GM12878 (cell line): ENCODE results near the gene RPL37A. TPM values are rescaled to one million over a fixed set of nuclear protein-coding genes. Genes with fewer than 3 reads are reported as not detected.

Experiments used
- ATAC-seq: fragments of 200-7000 bp; cut with Tn5 transposase; 3 replicates; pipeline ENCODE4 v1.9.1; 2020; ENCODE audit warnings: mild to moderate bottlenecking, moderate library complexity
- BruUV-seq: library from RNA; stranded (reverse); fragments of 400-500 nt; replicated peaks from 2 replicates; lab custom pipeline; 2021; lab: Mats Ljungman, UMichigan
- CTCF ChIA-PET: fragments of 300-600 bp; sonication (Branson Sonifier 250); formaldehyde crosslinking; extraction: SDS; loops from one replicate; lab custom pipeline; 2021; ENCODE audit warnings: inconsistent platforms; lab: Yijun Ruan, JAX
- POLR2A ChIA-PET: fragments of 350-600 bp; formaldehyde crosslinking; extraction: SDS; loops from one replicate; lab custom pipeline; 2021; ENCODE audit warnings: inconsistent platforms; lab: Charles Lee
- RAD21 ChIA-PET: fragments of 300-600 bp; sonication (Branson Sonifier 250); formaldehyde crosslinking; loops from one replicate; lab custom pipeline; 2023; ENCODE audit warnings: antibody characterized with exemption; ENCODE audit not compliant: unreplicated experiment; lab: Charles Lee
- SMC1A ChIA-PET: fragments of 300-600 bp; sonication (Branson Sonifier 250); formaldehyde crosslinking; loops from one replicate; lab custom pipeline; 2023; ENCODE audit not compliant: unreplicated experiment, uncharacterized antibody; lab: Charles Lee
- DNase-seq: peaks from one replicate; pipeline ENCODE4 v3.0.0-alpha.2; 2011; ENCODE audit warnings: low read depth, low spot score
- FAIRE-seq: peaks from 3 replicates; lab custom pipeline; 2011; peaks lifted over from hg19 to GRCh38; lab: Jason Lieb, UNC
- H2AFZ ChIP-seq: 2 replicates; pipeline ENCODE4 v1.6.0; 2011; ENCODE audit warnings: low read depth, low read length, control low read depth; ENCODE audit not compliant: control insufficient read depth
- H3K27ac ChIP-seq: 2 replicates; pipeline ENCODE4 v1.5.1; 2011; ENCODE audit warnings: control low read depth; ENCODE audit not compliant: control insufficient read depth, insufficient read depth
- H3K27me3 ChIP-seq, 2 experiments: replicated peaks in 1 of 2; 2 replicates each; pipeline versions ENCODE4 v1.6.0 to v1.6.1; 2011; ENCODE audit warnings: low read length in 1 of 2; ENCODE audit not compliant: control insufficient read depth in 2 of 2, insufficient read depth in 2 of 2
- H3K36me3 ChIP-seq, 2 experiments: 2 replicates each; pipeline ENCODE4 v1.5.1; 2011; ENCODE audit warnings: low read length in 1 of 2; ENCODE audit not compliant: control insufficient read depth in 2 of 2, insufficient read depth in 2 of 2
- H3K4me1 ChIP-seq: 2 replicates; pipeline ENCODE4 v1.6.1; 2011; ENCODE audit warnings: mild to moderate bottlenecking, low read length, moderate library complexity, mixed read lengths; ENCODE audit not compliant: control insufficient read depth, insufficient read depth
- H3K4me2 ChIP-seq: 2 replicates; pipeline ENCODE4 v1.6.0; 2011; ENCODE audit warnings: control low read depth; ENCODE audit not compliant: control insufficient read depth, insufficient read depth
- H3K4me3 ChIP-seq: fragments of 200-600 bp; sonication (generic); 2 replicates; pipeline ENCODE4 v1.5.1; 2016
- H3K79me2 ChIP-seq: 2 replicates; pipeline ENCODE4 v1.6.0; 2011; ENCODE audit warnings: low read length; ENCODE audit not compliant: control insufficient read depth, insufficient read depth
- H3K9ac ChIP-seq: 2 replicates; pipeline ENCODE4 v1.8.0; 2011; ENCODE audit warnings: low read length, control low read depth, mixed read lengths; ENCODE audit not compliant: control insufficient read depth, insufficient read depth
- H3K9me3 ChIP-seq: replicated peaks from 3 replicates; pipeline ENCODE4 v1.5.1; 2011; ENCODE audit warnings: mild to moderate bottlenecking, low read length; ENCODE audit not compliant: control insufficient read depth, insufficient read depth
- H4K20me1 ChIP-seq: 2 replicates; pipeline ENCODE4 v1.6.0; 2011; ENCODE audit not compliant: control insufficient read depth, insufficient read depth
- NR2C1 ChIP-seq: fragments of 450-650 bp; IDR thresholded peaks from 2 replicates; pipeline ENCODE4 v1.6.1; 2017; ENCODE audit warnings: antibody characterized with exemption, mild to moderate bottlenecking, moderate library complexity
- POLR2A ChIP-seq: IDR thresholded peaks from 2 replicates; pipeline ENCODE4 v1.6.1; 2011; ENCODE audit warnings: low read depth, mild to moderate bottlenecking, low read length
- TCF12 ChIP-seq: IDR thresholded peaks from 2 replicates; pipeline ENCODE4 v1.6.1; 2011; ENCODE audit warnings: low read depth, mild to moderate bottlenecking, low read length
- USF1 ChIP-seq: IDR thresholded peaks from 2 replicates; pipeline ENCODE4 v1.6.1; 2011; ENCODE audit warnings: borderline replicate concordance, low read depth, mild to moderate bottlenecking, moderate library complexity, mixed read lengths, low read length; ENCODE audit not compliant: insufficient read depth; ENCODE audit errors: extremely low read length
- WGBS: methylation state at CpG from one replicate; pipeline ENCODE4 v1.1.6; 2016; ENCODE audit warnings: low lambda C conversion rate; ENCODE audit not compliant: insufficient replicate concordance, insufficient coverage; ENCODE audit errors: missing lambda C conversion rate; 5-methylcytosine and 5-hydroxymethylcytosine counted together
- in situ Hi-C: fragments of 300-500 bp; cut with MboI; formaldehyde crosslinking; loops from 9 replicates; pipeline ENCODE4 v1.14.3; 2018; ENCODE audit warnings: mixed read lengths
- intact Hi-C: fragments of 100-400 bp; cut with micrococcal nuclease; formaldehyde crosslinking; loops from one replicate; pipeline ENCODE4 v1.14.2; 2022; ENCODE audit not compliant: unreplicated experiment
- polyA plus RNA-seq, 11 experiments: library from polyadenylated mRNA; depleted of rRNA in 4 of 11; unstranded in 6 of 11; stranded (reverse) in 5 of 11; fragments of >200 nt; fragmentation: Nextera tagmentation in 4 of 11; fragmentation: Illumina TruSeq in 1 of 11; extraction: Ambion mirVana in 4 of 11; extraction: Trizol in 1 of 11; gene quantifications; 1 replicate in 1 of 11; 2 replicates in 10 of 11; pipeline versions ENCODE4 v1.2.1 to v1.2.3, GENCODE V29; 2011 to 2016; ENCODE audit warnings: inconsistent platforms in 2 of 11, missing spikeins in 2 of 11, low read depth in 1 of 11
- total RNA-seq, 4 experiments: library from RNA; depleted of rRNA in 3 of 4; stranded (reverse); fragments of >200 nt in 3 of 4; fragmentation: Illumina TruSeq in 1 of 4; extraction: Trizol in 1 of 4; gene quantifications; 2 replicates each; pipeline versions ENCODE4 v1.2.1 to v1.2.3, GENCODE V29; 2013 to 2021

RPL37A gene
- total and polyA plus RNA-seq, 10 of the 15 experiments (the other 5 are each of a cell fraction or from before 2014, with no cell fraction given) = 2,847 to 6,854 (median 5,110) TPM

- ChIA-PET POLR2A (interaction anchor here (1.3 kb wide), 1 partner anchor 88 kb away, joined by 3 read pairs; no protein-coding TSS in a partner anchor), SMC1A (interaction anchor here (0.9 to 1.6 kb wide), 3 partner anchors 12 to 47 kb away, joined by 3 to 9 read pairs (median 3); no protein-coding TSS in a partner anchor), CTCF (interaction anchor here (1.0 to 3.5 kb wide), 3 partner anchors 11 to 159 kb away, joined by 3 to 25 read pairs (median 3); no protein-coding TSS in a partner anchor)
- no peak overlapping the region for H3K9ac ChIP-seq
- ATAC-seq (peak; percentile 10), DNase-seq (no peak)
- peaks cover 7 to 32% of the 10 kb centered on the region in 2 experiments for H3K36me3 ChIP-seq
- 41% methylated on average over 5 of the region's 5 CpGs for WGBS
- H4K20me1 ChIP-seq = no peaks in the 10 kb centered on the region; the same call in 1 of the 2 replicates
- H2AFZ ChIP-seq = no peak overlapping the region
- intact Hi-C loops = loop anchor here (10.0 kb wide), 1 partner anchor 393 kb away; no protein-coding TSS in a partner anchor
- no peak overlapping the region for H3K4me2 ChIP-seq
- no peaks in the 10 kb centered on the region; the same call in 2 of the 3 replicates for H3K9me3 ChIP-seq
- no peaks in the 10 kb centered on the region for H3K27me3 ChIP-seq
- peaks cover 6% of the 10 kb centered on the region for H3K79me2 ChIP-seq
- no peak for TF ChIP-seq USF1
- TF ChIP-seq TCF12 = no peak
- no peak for TF ChIP-seq NR2C1
- peak; percentile 45; the same call in 1 of the 2 replicates for TF ChIP-seq POLR2A
- TF ChIP-seq, all 136 proteins: peak for 1
- no peak for FAIRE-seq
- H3K27ac ChIP-seq = no peak overlapping the region
- H3K4me3 ChIP-seq = no peak overlapping the region
- RAD21 ChIA-PET = interaction anchor here (0.6 to 2.0 kb wide), 2 partner anchors 11 to 1521 kb away, joined by 6 to 7 read pairs; no protein-coding TSS in a partner anchor
- BruUV-seq = no TSS peak
- peaks cover 2% of the 10 kb centered on the region; the same call in 1 of the 2 replicates for H3K4me1 ChIP-seq
- in situ Hi-C loops = no loop called here
Observed at GRCh38 chr2:216507220-216508160, 8.8 kb downstream of the RPL37A start.
